Peyer's patch (tissue), 4 donors: ENCODE data around the gene SPECC1L. TPM values are rescaled to one million over a fixed set of nuclear protein-coding genes. Genes with fewer than 3 reads are reported as not detected.
A peak's percentile ranks its signal among the peaks of the same experiment; 100 is the strongest.

Source experiments
- DNase-seq, 3 donors: peaks; one replicate each; pipeline ENCODE4 v3.0.0-alpha.2; 2017 to 2019
- H3K27ac ChIP-seq, 4 donors: fragments of 200-600 bp; sonication (generic); one replicate each; pipeline ENCODE4 v1.5.1; 2016 to 2019
- H3K27me3 ChIP-seq, 2 donors: fragments of 200-600 bp; sonication (generic); one replicate each; pipeline ENCODE4 v1.5.1; 2019
- H3K36me3 ChIP-seq, 3 donors: fragments of 200-600 bp; sonication (generic); one replicate each; pipeline ENCODE4 v1.5.1; 2016 to 2019
- H3K4me1 ChIP-seq, 4 donors: fragments of 200-600 bp; sonication (generic); one replicate each; pipeline ENCODE4 v1.5.1; 2016 to 2019
- H3K4me3 ChIP-seq, 4 donors: fragments of 200-600 bp; sonication (generic); 1 replicate in 3 of 4; 2 replicates in 1 of 4; pipeline ENCODE4 v1.5.1; 2016 to 2019; ENCODE audit warnings: mild to moderate bottlenecking in 1 of 4
- H3K9me3 ChIP-seq, 4 donors: fragments of 200-600 bp; sonication (generic); one replicate each; pipeline ENCODE4 v1.5.1; 2016 to 2019; ENCODE audit warnings: mild to moderate bottlenecking in 1 of 4
- POLR2A ChIP-seq, 2 donors: fragments of 450-650 bp; IDR thresholded peaks; one replicate each; pipeline ENCODE4 v1.5.1; 2017; ENCODE audit warnings: antibody characterized with exemption in 2 of 2, mild to moderate bottlenecking in 2 of 2, moderate library complexity in 2 of 2
- total RNA-seq, 4 donors: library from RNA; depleted of rRNA; stranded (reverse); fragments of >200 nt; gene quantifications; one replicate each; pipeline ENCODE4 v1.1.0, GENCODE V29; 2016
- TF ChIP-seq, protein P1 (sequence below), 6 experiments: fragments of 450-650 bp in 4 of 6; fragments of 200-600 bp in 2 of 6; sonication (generic) in 1 of 6; IDR thresholded peaks; one replicate each; pipeline ENCODE4 v1.5.1; 2017 to 2019; ENCODE audit warnings: antibody characterized with exemption in 6 of 6, mild to moderate bottlenecking in 3 of 6, moderate library complexity in 1 of 6

SPECC1L gene
- total RNA-seq, 4 donors from 2014 or later, result 24.2 to 147 (median 34.4) TPM

DNA sequence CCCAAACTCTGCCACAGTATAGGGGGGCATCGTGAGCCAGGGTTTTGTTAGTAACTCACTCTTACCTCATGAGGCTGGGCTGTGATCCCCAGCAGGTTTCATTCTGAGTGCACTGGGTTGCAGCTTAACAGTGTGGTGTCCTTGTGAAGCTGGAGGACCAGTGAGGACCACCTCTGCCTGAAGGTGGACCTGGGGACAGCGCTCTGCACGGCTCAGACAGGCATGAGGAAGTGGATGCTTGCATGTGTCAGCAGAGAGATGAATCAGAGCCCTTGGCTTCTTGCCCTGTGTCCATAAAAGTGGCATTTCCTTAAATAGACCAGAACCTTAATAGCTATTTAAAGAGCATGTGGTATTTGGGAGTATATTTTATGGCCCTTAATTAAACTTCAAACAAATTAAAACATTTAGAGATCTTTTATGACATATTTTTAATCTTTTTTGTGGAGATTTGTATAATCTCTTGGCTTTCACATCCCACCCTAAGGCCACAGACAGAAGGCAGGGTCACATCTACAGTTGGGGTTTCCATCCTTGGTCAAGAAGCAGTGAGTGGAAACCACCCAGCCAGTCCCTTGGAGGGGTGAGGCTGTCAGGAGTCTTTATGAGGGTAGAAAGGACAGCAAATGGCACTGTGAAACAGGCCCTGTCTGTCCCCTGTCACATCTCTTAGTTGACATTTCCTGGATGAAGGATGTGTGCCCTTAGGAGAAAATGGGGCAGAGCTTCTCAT, 132.0 kb downstream of the SPECC1L start:
- H3K27me3 ChIP-seq, result no peaks in the 10 kb centered on the region
- peak overlapping the region in 3 of 4 donors; percentile 19 to 67 (median 60) for H3K27ac ChIP-seq
- no peak overlapping the region for H3K4me3 ChIP-seq
- peaks cover 0 to 12% (median 0%) of the 10 kb centered on the region in 3 donors for H3K36me3 ChIP-seq
- TF ChIP-seq POLR2A (IDR thresholded peaks at IDR 0.05), result no peak
- TF ChIP-seq, protein P1, sequence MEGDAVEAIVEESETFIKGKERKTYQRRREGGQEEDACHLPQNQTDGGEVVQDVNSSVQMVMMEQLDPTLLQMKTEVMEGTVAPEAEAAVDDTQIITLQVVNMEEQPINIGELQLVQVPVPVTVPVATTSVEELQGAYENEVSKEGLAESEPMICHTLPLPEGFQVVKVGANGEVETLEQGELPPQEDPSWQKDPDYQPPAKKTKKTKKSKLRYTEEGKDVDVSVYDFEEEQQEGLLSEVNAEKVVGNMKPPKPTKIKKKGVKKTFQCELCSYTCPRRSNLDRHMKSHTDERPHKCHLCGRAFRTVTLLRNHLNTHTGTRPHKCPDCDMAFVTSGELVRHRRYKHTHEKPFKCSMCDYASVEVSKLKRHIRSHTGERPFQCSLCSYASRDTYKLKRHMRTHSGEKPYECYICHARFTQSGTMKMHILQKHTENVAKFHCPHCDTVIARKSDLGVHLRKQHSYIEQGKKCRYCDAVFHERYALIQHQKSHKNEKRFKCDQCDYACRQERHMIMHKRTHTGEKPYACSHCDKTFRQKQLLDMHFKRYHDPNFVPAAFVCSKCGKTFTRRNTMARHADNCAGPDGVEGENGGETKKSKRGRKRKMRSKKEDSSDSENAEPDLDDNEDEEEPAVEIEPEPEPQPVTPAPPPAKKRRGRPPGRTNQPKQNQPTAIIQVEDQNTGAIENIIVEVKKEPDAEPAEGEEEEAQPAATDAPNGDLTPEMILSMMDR (IDR thresholded peaks at IDR 0.05), result peak in 1 of 6 experiments; percentile 26
- H3K4me1 ChIP-seq, result peaks cover 0 to 27% (median 0%) of the 10 kb centered on the region in 4 donors
- peak; percentile 34 to 92 (median 71) for DNase-seq
- H3K9me3 ChIP-seq, result no peaks in the 10 kb centered on the region

- Histone ChIP-seq H3K36me3 (peaks cover 0 to 16% (median 0%) of the 10 kb centered on the region in 3 donors), H3K9me3 (no peaks in the 10 kb centered on the region), H3K27me3 (no peaks in the 10 kb centered on the region), H3K27ac (peak overlapping the region in 1 of 4 donors; percentile 60), H3K4me3 (no peak overlapping the region), H3K4me1 (peaks cover 0 to 27% (median 0%) of the 10 kb centered on the region in 4 donors)
- TF ChIP-seq POLR2A (IDR thresholded peaks at IDR 0.05), result no peak
- TF ChIP-seq, protein P1 (IDR thresholded peaks at IDR 0.05), result no peak
- no peak for DNase-seq
Observed at GRCh38 chr22:24403346-24403745, 132.7 kb downstream of the SPECC1L start.

GRCh38 chr22:24404561-24405275, 134.1 kb downstream of the SPECC1L start:
- TF ChIP-seq, protein P1 (IDR thresholded peaks at IDR 0.05), result no peak
- TF ChIP-seq POLR2A (IDR thresholded peaks at IDR 0.05), result no peak

DNA sequence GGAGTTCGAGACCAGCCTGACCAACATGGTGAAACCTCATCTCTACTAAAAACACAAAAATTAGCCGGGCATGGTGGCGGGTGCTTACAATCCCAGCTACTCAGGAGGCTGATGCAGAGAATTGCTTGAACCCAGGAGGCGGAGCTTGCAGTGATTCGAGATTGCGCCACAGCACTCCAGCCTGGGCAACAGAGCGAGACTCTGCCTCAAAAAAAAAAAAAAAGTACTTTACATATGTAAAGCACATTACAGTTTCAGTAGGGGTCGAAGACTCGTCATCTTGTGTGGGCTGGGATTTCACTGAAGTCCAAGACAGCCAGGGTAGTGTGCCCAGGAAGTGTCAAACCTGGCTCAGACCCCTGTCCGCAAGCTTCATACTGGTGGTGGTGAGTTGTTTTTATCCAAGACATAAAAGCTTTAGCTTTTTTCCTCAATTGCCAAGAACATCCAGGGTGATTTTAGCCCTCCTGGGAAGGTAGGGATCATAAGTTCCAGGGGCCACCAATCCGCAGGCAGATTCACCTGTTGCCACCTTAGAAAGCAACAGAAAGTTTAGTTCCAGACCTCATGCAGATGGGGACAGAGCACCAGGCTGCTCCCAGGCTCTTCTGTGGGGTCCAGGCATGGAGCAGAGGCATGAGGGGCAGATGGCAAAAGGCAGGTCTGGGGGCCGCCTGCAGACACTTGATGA, 135.1 kb downstream of the SPECC1L start:
- Histone ChIP-seq H3K27ac (no peak overlapping the region), H3K4me3 (no peak overlapping the region), H3K27me3 (no peaks in the 10 kb centered on the region), H3K9me3 (no peaks in the 10 kb centered on the region), H3K4me1 (peaks cover 0 to 26% (median 0%) of the 10 kb centered on the region in 4 donors), H3K36me3 (peaks cover 0 to 18% (median 0%) of the 10 kb centered on the region in 3 donors)
- TF ChIP-seq, protein P1 (IDR thresholded peaks at IDR 0.05), result no peak
- no peak for DNase-seq

More at GRCh38 chr22:24404561-24405275, 134.1 kb downstream of the SPECC1L start:
- DNase-seq, result no peak
- H3K9me3 ChIP-seq, result no peaks in the 10 kb centered on the region
- no peak overlapping the region for H3K4me3 ChIP-seq
- H3K27me3 ChIP-seq, result no peaks in the 10 kb centered on the region
- H3K27ac ChIP-seq, result no peak overlapping the region
- H3K4me1 ChIP-seq, result peaks cover 0 to 27% (median 0%) of the 10 kb centered on the region in 4 donors
- peaks cover 0 to 18% (median 0%) of the 10 kb centered on the region in 3 donors for H3K36me3 ChIP-seq
